GM18870 (cell line): ENCODE results near the gene TEX10.
"Not testable (repeated sequence)": the region's sequence is repeated elsewhere in the genome, so short reads cannot be mapped to it uniquely, and the experiment has no call there.

ENCODE experiments used
- ATAC-seq: cut with Tn5 transposase; IDR thresholded peaks from one replicate; pipeline ENCODE4 v1.9.1; 2021; ENCODE audit warnings: moderate library complexity; ENCODE audit not compliant: unreplicated experiment

TEX10 gene

DNA sequence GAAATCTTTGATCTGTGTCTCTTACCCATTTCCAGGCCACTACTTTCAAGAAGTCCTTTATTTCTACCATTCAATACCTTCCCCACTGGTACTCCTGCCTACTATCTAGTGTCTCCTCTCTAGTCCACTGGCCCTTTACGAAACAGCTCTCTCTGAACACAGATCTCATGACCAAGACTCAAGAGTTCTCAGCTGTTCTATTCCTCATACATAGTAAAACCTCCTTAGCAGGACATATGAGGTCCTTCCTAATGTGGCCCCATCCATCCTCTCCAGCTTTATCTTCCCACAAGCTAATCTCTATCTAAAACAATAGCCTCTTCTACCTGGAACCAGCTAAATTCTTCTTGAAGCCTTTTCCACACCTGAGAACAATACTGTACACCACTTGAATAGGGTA is 2.6 kb downstream of the TEX10 start:
- no peak for ATAC-seq

DNA sequence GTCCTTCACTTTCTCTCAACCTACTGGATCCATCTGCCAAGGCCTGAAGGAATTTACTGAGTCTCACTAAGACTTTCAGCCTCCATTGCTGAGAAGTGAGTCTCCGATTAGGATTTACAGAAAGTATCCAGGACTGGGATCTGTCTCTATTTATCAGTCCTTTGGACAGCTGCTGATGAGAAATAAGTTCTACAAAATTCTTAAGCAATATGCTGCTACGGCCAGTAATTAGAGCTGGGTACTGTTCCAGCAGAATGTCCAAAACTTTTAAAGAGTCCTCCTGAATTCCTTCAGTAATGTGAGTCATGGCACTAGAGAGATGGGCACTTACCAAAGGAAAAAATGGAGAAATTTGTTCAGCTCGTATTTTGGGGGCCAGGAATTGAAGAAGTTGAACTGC is 5.9 kb downstream of the TEX10 start:
- ATAC-seq, result no peak

DNA sequence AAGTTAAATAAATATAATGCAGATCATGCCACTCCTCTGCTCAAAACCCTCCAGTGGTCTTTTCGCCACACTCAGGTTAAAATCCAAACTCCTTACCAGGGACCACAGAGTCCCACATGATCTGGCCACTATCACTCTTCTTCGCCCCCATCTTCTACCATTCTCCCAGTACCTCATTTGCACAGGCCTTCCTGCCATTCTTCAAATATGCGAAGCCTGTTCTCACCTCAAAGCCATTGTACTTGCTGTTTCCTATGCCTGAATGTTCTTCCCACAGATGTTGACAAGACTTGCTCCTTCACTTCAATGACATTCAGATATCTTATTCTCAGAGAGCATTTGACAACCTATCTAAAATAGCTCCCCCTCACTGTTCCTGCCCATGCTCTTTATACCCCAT is 10.9 kb downstream of the TEX10 start:
- ATAC-seq, result no peak

DNA sequence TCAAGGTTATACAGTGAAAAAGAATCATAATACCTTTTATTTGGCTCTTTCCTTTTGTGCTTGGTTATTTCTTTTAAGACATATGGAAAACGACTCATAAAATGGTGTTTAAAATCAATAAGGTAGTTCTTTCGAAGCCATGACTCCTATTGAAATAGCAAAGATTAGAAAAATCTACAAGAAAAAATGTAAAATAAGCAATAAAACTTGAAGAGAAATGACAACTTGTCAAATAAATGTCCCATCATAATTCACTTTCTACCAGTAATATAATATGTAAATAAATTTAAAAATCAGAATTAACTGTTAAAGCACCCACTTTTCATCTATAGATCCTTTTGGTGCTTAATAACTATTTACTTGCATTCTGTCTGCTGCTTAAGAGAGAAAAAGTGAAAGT is 12.5 kb downstream of the TEX10 start:
- no peak for ATAC-seq

DNA sequence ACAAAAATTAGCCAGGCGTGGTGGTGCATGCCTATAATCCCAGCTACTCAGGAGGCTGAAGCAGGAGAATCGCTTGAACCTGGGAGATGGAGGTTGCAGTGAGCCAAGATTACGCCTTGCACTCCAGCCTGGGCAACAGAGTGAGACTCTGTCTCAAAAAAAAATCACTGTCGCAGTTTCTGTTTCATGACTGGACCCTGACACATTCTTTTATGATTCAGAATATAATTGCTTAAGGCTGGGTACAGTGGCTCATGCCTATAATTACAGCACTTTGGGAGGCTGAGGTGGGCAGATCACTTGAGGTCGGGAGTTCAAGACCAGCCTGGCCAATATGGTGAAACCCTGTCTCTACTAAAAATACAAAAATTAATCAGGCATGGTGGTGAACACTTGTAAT is 14.0 kb downstream of the TEX10 start:
- not testable (repeated sequence) for ATAC-seq

DNA sequence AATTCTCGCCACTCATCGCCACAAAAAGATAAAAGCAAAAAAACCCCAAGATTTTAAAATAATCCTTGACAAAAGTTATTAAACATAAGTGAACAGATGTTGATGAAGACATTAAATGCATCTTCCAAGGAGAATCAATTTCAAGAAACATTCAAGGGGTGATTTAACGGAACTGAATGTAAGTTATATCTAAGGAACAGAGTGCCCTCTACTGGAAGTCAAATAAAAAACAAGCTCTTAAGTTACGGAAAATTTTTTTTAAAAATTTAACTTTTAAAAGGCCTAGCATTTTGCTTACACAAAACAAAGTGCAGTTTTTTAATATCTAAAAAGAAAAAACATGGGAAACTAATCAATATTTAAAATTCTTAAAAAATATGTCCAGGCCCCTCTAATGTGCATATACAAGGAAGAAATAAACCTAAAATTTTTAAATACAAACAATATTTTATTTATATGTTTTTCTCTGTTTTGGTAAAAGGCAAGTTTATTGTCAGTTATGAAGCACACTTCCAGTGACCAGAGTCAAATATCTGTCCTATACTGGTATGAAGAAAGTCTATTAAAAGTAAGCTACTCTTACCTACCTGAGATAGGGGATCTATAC is 28.0 kb downstream of the TEX10 start:
- ATAC-seq, result no peak

DNA sequence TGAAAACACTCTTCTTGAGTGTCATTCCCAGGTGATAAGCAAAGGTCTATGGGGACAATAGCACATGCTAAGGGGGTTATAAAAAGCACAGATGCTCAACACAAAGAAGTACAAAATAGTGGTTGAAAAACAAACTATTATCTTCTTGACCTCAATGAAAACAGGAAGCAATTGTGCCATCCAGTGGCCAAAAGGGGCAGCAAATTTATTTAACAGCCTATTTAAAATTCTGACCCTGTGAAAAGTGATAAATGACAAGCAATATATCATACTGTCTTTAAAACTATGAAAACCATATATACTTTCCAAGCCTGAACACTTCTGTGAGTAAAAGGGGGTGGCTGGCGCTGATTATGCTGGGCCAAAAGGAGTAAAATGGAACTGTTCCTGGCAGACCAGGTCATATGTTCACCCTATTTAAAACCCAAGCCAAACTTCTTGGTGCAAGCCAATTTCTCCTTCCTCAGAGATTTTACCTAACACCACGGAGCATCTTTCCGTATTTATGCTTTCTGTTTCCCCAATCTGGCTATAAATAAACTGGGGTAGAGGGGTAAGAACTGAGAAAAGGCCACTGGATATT is 29.7 kb downstream of the TEX10 start:
- ATAC-seq, result no peak

DNA sequence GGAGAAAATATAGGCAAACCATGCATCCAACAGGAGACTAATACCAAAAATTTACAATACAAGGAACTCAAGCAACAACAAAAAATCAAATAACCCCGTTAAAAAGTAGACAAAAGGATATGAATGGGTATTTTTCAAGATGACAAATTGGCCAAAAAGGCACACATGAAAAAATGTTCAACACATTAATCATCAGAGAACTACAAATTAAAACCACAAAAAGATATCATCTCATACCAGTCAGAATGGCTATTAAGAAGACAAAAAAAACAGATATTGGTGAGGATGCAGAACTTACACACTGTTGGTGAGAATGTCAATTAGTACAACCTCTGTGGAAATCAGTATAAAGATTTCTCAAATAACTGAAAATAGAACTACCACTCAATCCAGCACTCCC is 35.0 kb downstream of the TEX10 start:
- ATAC-seq, result no peak

DNA sequence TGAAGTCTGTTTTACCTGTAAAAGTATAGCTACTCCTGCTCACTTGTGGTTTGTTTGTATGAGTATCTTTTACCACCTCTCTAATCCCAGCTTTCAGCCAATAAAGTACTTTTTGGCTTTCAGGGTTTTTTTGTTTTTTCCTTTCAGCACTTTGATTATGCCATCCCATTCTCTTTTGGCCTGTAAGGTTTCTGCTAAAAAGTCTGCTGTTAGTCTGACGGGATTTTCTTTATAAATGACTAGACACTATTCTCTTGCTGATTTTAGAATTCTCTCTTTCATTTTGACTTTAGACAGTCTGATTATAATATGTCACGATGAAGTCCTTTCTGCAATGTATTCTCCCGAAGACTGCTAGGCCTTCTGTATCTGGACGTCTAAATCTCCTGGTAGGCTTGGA is 37.2 kb downstream of the TEX10 start:
- no peak for ATAC-seq

DNA sequence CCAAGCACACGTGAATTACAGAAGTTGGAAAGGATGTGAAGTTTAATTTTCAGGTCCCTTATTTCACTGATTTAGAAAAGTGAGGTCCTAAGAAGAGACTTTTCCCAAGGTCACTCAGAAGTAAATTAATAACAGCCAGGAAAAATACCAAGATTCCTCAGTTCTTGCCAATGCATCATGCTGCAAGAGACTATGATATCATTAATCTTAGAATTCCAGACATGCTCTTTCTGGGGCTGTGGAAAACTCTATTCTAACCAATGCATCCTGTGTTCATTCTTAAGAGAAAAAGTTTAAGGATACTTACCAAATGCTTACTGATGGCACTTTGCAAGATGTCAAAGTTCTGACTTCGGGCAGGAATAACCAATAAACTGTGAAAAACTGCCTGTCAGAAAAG is 42.8 kb downstream of the TEX10 start:
- ATAC-seq, result no peak

DNA sequence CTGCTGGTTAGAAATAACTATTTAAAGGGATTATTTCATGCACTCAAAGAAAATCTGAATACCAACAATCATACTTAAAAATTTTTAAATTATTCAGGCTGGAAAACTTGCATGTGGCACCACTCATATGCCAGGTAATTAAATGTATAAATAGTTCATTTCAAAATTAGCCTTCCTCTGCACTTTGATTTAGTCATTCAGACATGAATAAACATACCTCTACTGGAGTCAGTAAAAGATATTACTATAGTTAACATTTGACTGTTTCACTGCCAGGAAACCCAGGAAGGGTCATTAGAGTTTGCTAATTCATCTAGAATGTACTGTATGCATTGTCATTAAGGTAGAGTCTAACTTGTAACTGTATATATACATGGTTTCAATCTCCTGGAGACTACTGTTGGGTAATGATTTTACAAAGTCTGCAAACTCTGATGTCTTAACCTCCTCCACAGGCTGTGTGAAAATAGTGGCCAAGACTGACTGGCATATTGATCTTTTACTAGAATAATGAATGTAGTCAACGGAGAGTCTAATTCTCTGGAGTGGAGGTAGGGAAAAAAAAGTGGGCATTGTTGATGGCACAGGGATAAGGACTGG is 43.7 kb downstream of the TEX10 start:
- ATAC-seq, result no peak

DNA sequence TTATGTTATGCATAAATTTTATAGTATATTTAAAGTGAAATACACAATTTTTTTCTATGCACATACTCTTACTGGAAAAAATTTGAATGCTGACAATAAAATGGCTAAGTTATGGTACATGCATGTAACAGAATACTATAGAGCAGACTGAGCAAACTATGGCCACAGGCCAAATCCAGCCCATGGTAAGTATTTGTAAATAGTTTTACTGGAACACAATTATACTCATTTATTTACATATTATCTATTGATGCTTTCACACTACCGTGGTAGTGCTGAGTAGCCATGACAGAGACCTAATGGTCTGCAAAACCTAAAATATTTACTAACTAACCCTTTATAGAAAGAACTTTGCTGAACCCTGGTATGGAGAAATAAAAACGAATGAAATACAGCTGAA is 45.7 kb downstream of the TEX10 start:
- ATAC-seq, result no peak

DNA sequence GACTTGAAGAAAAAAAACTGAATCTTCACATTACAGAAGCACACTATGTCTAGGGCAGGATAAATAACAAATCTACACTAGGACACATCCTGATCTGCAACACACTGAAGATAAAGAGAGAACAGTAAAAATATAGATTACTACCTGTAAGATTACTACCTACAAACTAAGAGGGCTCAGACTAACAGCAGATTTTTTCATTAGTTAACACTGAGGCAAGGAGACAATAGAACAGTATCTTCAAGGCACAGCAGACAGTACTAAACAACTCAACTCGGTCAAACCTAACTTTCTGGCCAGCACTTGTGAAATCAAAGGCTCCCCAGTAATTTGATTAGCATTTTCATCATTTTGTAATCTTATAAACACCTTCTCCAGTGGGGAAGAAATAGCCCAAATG is 46.5 kb downstream of the TEX10 start:
- ATAC-seq, result no peak

DNA sequence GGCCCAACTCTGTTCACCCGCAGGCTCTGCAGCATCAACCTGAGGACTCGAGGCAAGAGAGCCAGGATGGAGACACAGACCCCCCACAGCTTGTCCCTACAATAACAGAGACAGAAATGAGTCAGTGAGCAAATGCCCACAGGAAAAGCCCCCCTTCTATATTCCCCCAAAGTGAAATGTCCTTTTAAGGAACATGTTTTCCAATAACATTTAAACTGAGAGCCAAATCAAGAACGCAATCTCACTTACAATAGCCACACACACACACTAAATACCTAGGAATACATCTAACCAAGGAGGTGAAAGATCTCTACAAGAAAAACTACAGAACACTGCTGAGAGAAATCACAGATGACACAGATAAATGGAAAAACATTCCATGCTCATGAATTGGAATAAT is 49.0 kb downstream of the TEX10 start:
- no peak for ATAC-seq

DNA sequence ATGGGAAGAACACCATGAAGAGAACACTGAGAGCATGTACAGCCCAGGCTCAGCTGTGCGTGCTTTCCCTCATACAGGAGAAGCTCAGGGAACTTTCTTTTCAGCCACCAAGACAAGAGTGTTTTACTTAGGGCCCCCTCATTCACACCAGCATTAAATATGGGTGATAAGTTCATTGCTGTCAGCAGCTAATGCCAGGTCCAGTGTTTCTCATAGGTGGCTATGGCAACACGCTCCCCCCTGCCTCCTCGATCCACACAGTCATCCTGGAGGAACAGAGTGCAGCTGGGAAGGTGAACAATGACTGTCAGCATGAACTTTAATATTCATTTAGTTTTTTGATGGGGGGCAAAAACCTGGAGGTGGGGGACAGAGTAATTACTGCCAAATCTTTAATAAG is 54.4 kb downstream of the TEX10 start:
- ATAC-seq, result no peak

DNA sequence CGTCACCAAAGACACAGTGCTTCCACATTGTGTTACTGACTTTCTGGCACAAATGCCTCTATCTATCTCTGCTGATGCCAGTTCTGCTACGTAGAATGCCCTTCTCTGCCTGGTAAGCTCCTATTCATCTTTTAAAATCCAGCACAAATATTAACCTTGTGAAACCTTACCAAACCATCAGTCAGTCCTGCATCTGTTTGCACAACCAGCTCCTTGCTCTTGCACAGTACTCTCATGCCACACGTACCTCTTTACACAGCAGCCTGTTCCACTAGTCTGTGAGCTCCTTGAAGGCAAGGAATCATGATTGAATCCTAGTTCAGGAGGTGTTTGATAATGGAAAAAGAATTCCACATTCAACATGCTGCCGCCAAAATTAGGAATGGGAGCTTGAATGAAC is 56.3 kb downstream of the TEX10 start:
- no peak for ATAC-seq

DNA sequence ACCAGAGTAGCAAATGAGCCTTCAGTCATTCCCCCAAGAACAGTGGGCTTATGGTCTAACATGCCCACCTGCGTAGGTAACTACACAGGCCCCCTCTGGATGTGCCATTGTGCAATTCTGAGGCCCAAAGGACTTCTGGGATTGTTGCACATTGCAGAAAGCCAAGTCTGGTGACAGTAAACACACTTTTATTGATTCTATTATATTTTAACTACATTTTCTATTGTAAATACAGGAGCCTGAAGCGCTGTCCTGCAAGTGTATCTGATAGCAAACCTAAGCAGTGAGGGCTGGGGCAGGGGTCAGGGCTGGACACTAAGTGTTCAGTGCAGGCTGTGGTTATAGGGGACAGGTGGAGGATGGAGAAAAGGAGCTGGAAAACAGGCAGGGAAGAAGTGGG is 57.5 kb downstream of the TEX10 start:
- ATAC-seq, result no peak

DNA sequence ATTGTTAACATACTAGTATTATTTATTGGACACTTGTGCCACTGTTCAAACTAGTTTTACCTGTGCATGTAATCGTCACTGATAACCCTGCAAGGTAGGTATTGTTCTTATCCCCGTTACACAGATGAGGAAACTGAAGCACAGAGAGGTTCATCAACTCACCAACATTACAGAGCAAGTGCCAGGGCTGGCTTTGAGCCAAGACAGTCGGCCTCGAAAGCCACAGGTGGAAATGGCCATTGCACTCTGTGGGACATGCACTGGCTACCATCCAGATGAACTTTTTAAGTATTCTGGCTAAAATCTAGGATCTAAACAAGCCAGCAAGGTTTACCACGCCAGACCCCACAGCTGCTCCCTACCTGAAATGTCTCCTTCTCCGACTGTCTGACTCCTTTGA is 57.9 kb downstream of the TEX10 start:
- ATAC-seq, result no peak

DNA sequence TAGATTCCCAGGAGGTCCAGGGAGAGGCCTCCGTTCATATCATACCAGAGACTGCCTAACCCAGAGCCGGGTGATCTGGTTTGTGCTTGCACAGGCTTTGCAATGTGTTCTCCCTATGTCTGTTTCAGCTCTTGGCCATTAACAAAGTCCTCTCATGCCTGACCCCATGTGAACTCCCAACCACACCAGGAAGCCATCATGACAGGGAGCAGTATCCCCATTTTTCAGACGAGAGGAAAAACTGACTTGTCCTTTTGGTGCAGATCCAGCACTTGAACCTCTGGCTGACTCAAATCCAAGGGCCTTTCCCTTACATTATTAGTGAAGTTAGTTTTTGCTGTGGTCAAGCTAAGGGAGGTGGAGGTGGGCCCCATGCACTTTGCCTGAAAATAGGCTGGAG is 58.4 kb downstream of the TEX10 start:
- ATAC-seq, result no peak

DNA sequence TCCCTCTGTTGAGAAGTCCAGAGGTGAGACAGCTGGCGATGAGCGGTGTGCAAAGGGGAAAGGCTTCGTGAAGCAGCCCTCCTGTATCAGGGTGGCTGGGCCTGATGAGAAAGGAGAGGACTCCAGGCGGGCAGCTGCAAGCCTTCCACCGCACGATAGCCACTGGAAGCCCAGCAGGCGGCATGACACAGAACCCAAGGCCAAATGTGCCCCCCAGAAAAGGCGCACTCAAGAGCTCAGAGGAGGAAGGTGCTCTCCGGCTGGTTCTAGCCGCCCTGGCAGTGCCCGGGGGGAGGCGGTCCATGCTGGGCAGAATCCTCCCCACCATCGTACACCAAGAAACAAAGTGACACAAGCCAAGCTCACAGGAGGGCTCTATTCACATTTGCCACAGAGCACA is 60.3 kb downstream of the TEX10 start:
- no peak for ATAC-seq

DNA sequence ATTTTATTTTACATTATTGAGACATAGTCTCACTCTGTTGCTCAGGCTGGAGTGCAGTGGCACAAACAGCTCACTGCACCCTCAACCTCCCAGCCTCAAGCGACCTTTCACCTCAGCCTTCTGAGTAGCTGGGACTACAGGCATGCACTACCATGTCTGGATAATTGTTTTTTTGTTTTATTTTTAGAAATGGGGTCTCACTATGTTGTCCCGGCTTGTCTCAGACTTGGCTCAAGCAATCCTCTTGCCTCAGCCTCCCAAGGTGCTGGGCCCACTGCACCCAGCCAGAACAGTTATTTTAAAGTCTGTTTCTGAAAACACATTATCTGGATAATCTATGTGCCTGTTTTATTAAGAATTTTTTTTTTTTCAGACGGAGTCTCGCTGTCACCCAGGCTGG is 62.0 kb downstream of the TEX10 start:
- ATAC-seq, result no peak

DNA sequence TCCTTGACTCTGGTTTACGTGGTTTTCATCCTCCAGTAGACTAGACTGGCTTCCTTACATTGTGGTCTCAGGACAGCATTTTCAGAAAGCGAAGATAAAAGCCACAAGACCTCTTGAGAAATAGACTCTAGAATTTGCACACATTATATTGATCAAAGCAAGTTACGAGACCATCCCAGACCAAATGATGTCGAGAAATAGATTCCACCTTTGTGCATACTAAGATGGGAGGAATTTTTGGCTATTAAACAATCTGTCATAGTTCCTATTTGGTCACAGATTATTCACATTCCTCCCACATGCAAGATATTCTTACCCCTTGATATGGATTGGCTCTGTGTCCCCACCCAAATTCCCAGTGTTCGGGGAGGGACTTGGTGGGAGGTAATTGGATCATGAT is 65.6 kb downstream of the TEX10 start:
- no peak for ATAC-seq

DNA sequence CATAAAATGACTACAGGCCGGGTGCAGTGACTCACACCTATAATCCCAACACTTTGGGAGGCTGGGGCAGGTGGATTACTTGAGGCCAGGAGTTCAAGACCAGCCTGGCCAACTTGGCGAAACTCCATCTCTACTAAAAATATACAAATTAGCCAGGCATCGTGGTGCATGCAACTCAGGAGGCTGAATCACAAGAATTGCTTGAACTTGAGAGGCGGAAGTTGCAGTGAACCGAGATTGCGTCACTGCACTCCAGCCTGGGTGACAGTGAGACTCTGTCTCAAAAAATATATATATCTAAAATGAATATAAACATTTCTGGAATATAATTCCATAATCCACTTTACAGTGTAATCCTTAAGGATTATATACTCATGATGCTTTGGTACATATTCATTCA is 66.5 kb downstream of the TEX10 start:
- ATAC-seq, result no peak
